Right lobe of liver (tissue), 4 donors: ENCODE measurements around the gene INPP5D.

Source experiments
- POLR2A ChIP-seq: fragments of 450-650 bp; IDR thresholded peaks from one replicate; pipeline ENCODE4 v1.6.1; 2017; ENCODE audit warnings: antibody characterized with exemption, mild to moderate bottlenecking
- TF ChIP-seq, protein P1 (sequence below), 4 donors: fragments of 200-600 bp in 3 of 4; fragments of 450-650 bp in 1 of 4; IDR thresholded peaks; one replicate each; pipeline versions ENCODE4 v1.5.1 to v1.8.0; 2016 to 2022; ENCODE audit warnings: antibody characterized with exemption in 4 of 4, mild to moderate bottlenecking in 2 of 4
- donor health status: DM: no; HTN: no; CAD: no.
- donor health status: DM: no; HTN: no; CAD: no.
- donor health status: DM: no; HTN: yes; CAD: no.

- TF ChIP-seq POLR2A = no peak
- TF ChIP-seq, protein P1, sequence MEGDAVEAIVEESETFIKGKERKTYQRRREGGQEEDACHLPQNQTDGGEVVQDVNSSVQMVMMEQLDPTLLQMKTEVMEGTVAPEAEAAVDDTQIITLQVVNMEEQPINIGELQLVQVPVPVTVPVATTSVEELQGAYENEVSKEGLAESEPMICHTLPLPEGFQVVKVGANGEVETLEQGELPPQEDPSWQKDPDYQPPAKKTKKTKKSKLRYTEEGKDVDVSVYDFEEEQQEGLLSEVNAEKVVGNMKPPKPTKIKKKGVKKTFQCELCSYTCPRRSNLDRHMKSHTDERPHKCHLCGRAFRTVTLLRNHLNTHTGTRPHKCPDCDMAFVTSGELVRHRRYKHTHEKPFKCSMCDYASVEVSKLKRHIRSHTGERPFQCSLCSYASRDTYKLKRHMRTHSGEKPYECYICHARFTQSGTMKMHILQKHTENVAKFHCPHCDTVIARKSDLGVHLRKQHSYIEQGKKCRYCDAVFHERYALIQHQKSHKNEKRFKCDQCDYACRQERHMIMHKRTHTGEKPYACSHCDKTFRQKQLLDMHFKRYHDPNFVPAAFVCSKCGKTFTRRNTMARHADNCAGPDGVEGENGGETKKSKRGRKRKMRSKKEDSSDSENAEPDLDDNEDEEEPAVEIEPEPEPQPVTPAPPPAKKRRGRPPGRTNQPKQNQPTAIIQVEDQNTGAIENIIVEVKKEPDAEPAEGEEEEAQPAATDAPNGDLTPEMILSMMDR (IDR thresholded peaks at IDR 0.05) = no peak
These were observed 108.3 kb downstream of the INPP5D start for GRCh38 chr2:233168445-233168844.
